ENCODE measurements around the gene OXSR1.

OXSR1 gene

DNA sequence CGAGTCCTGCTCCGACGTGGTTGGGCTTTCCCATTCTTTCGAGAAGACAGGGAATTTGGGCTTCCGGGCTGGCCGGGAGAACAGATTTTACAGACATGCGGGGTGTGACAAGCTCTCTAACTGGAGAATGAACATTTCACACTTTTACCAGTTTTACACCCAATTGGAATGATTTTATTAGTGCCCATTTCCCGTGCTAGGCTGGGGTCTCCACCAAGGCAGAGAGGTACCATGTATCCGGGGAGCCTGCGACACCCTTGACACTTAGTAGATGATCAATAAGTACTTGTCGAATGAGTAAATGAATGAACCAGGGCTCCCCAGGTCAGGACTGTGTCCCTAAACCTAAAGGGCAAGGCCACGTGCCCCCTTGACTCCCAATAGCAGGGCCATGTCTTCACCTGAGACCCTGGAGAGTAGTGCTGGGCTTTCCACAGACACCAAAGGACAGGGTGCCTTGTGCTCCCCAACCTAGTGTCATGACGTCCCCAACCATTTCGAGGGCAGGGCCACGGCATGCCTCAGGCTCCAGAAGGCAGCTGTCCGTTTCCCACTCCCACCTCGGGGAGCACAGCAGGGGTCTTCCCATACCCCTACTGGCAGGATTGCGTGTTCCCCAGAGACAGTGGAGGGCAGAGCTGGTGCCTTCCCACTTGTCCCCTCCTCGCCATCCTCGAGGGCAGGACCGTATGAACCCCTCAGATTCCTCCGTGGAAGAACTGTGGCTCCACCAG lies 27.6 kb upstream of the OXSR1 start:
- peak overlapping the region; percentile 79 to 91 (median 90) for H3K27ac Mint-ChIP-seq
- no peaks in the 10 kb centered on the region for H3K9me3 Mint-ChIP-seq
- H3K36me3 Mint-ChIP-seq (ENCODE audit: low read depth), result peaks cover 20% of the 10 kb centered on the region
- TF ChIP-seq, protein P1, sequence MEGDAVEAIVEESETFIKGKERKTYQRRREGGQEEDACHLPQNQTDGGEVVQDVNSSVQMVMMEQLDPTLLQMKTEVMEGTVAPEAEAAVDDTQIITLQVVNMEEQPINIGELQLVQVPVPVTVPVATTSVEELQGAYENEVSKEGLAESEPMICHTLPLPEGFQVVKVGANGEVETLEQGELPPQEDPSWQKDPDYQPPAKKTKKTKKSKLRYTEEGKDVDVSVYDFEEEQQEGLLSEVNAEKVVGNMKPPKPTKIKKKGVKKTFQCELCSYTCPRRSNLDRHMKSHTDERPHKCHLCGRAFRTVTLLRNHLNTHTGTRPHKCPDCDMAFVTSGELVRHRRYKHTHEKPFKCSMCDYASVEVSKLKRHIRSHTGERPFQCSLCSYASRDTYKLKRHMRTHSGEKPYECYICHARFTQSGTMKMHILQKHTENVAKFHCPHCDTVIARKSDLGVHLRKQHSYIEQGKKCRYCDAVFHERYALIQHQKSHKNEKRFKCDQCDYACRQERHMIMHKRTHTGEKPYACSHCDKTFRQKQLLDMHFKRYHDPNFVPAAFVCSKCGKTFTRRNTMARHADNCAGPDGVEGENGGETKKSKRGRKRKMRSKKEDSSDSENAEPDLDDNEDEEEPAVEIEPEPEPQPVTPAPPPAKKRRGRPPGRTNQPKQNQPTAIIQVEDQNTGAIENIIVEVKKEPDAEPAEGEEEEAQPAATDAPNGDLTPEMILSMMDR (IDR thresholded peaks at IDR 0.05; ENCODE audit: unreplicated experiment in 3 of 3), result no peak
- H3K27me3 Mint-ChIP-seq (ENCODE audit: low read depth), result no peaks in the 10 kb centered on the region
- peak overlapping the region; percentile 82 to 93 (median 89) for H3K4me3 Mint-ChIP-seq
- H3K4me1 Mint-ChIP-seq, result peaks cover 42% of the 10 kb centered on the region

DNA sequence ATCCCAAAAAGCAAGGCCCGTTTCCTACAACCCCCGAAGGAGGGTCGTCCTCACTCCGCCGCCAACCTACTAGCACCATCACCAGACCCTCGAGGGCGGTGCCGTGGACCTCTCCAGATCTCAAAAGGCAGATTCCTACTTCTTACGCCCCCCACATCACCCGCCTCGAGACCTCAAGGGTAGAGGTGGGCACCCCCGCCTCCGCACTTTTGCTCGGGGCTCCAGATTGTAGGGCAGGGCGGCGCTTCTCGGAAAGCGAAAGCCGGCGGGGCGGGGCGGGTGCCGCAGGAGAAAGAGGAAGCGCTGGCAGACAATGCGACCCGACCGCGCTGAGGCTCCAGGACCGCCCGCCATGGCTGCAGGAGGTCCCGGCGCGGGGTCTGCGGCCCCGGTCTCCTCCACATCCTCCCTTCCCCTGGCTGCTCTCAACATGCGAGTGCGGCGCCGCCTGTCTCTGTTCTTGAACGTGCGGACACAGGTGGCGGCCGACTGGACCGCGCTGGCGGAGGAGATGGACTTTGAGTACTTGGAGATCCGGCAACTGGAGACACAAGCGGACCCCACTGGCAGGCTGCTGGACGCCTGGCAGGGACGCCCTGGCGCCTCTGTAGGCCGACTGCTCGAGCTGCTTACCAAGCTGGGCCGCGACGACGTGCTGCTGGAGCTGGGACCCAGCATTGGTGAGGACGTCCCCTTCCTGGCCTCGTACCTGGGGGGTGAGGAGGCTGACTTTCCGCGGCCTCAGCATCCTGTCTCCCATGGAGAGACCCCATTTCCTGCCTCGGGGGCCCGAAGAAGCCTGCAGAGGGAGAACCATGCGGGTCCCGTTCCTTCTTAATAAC lies 26.8 kb upstream of the OXSR1 start, which contains the start of gene MYD88:
Gene MYD88, plus strand, starts transcription at position 313 of the 842 bp plus-strand sequence. Its CDS starts 40 bp downstream, at position 353.
- H3K4me1 Mint-ChIP-seq, result peaks cover 42% of the 10 kb centered on the region
- H3K27me3 Mint-ChIP-seq (ENCODE audit: low read depth), result no peaks in the 10 kb centered on the region
- peak within 1 kb of the TSS; percentile 82 to 93 (median 89) for H3K4me3 Mint-ChIP-seq
- H3K36me3 Mint-ChIP-seq (ENCODE audit: low read depth), result peaks cover 12% of the 10 kb centered on the region
- TF ChIP-seq, protein P1 (IDR thresholded peaks at IDR 0.05; ENCODE audit: unreplicated experiment in 3 of 3), result no peak
- H3K27ac Mint-ChIP-seq, result peak within 1 kb of the TSS; percentile 79 to 91 (median 90)
- no peaks in the 10 kb centered on the region for H3K9me3 Mint-ChIP-seq

DNA sequence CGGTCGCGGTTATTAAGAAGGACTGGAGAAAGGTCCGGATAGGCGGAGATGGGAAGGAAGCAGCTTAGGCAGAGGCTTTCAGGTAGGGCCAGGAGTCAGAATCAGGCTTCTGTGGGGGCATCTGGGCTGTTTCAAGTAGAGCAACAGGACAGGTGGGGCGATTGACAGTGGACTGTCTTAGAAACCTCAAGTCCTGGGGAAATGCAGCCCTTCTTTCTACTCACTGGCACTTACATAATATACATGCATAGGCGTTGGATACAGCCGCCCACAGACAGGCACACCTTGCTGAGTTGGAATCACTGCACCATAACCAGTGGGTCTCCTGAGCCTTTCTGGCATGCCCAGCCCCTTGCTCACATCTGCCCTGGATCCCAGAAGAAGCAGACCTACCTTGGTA lies 26.1 kb upstream of the OXSR1 start:
- H3K27me3 Mint-ChIP-seq (ENCODE audit: low read depth), result no peaks in the 10 kb centered on the region
- H3K27ac Mint-ChIP-seq, result peak overlapping the region; percentile 79 to 91 (median 90)
- peaks cover 10% of the 10 kb centered on the region for H3K36me3 Mint-ChIP-seq (ENCODE audit: low read depth)
- H3K4me3 Mint-ChIP-seq, result peak overlapping the region; percentile 82 to 93 (median 89)
- H3K4me1 Mint-ChIP-seq, result peaks cover 40% of the 10 kb centered on the region
- TF ChIP-seq, protein P1 (IDR thresholded peaks at IDR 0.05; ENCODE audit: unreplicated experiment in 3 of 3), result no peak
- no peaks in the 10 kb centered on the region for H3K9me3 Mint-ChIP-seq

DNA sequence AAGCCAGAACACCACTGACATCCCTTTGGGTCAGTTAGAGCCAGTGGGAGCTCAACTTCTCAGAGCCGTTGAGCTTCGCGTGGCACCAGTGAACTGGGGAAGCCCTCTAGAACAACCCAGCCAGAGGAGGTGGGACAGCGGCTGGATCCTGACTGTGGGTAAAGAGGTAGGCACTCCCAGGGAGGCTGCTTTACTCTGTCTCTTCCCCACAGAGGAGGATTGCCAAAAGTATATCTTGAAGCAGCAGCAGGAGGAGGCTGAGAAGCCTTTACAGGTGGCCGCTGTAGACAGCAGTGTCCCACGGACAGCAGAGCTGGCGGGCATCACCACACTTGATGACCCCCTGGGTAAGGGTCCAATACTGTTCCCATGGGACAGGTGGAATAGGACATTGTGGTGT lies 25.7 kb upstream of the OXSR1 start:
- no peaks in the 10 kb centered on the region for H3K27me3 Mint-ChIP-seq (ENCODE audit: low read depth)
- TF ChIP-seq, protein P1 (IDR thresholded peaks at IDR 0.05; ENCODE audit: unreplicated experiment in 3 of 3), result no peak
- peak overlapping the region in 1 of 3 experiments; percentile 79 for H3K27ac Mint-ChIP-seq
- H3K36me3 Mint-ChIP-seq (ENCODE audit: low read depth), result peaks cover 7% of the 10 kb centered on the region
- peaks cover 36% of the 10 kb centered on the region for H3K4me1 Mint-ChIP-seq
- peak overlapping the region; percentile 82 to 93 (median 89) for H3K4me3 Mint-ChIP-seq
- H3K9me3 Mint-ChIP-seq, result no peaks in the 10 kb centered on the region

DNA sequence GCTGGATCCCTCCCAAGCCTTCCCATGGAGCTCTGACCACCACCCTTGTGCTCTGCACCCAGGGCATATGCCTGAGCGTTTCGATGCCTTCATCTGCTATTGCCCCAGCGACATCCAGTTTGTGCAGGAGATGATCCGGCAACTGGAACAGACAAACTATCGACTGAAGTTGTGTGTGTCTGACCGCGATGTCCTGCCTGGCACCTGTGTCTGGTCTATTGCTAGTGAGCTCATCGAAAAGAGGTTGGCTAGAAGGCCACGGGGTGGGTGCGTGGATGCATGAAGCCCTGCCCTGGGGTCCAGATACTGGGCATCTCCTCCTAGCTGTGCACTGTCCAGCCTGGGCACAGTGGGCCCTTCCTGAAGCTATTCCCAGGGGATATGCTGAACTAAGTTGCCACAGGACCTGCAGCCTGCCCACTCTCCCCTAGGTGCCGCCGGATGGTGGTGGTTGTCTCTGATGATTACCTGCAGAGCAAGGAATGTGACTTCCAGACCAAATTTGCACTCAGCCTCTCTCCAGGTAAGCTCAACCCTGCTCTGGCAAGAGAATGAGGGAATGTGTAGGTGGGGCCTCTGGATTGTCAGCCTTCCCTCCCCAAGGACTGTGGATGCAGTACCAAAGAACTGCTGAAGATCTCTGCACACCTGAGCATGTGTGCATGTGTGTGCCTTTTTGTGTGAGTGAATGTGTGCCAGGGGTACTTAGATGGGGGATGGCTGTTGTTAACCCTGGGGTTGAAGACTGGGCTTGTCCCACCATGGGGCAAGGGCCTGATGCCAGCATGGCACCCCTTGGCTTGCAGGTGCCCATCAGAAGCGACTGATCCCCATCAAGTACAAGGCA lies 24.8 kb upstream of the OXSR1 start:
- Mint-ChIP-seq H3K4me1 (peaks cover 29% of the 10 kb centered on the region), H3K27me3 (ENCODE audit: low read depth) (no peaks in the 10 kb centered on the region), H3K4me3 (peak overlapping the region; percentile 46 to 73 (median 49)), H3K9me3 (peaks cover 3% of the 10 kb centered on the region), H3K27ac (no peak overlapping the region), H3K36me3 (ENCODE audit: low read depth) (peaks cover 7% of the 10 kb centered on the region)
- TF ChIP-seq, protein P1 (IDR thresholded peaks at IDR 0.05; ENCODE audit: unreplicated experiment in 3 of 3), result no peak
